ENCODE results near the gene CHST1. TPM values are rescaled to one million over a fixed set of nuclear protein-coding genes. Genes with fewer than 3 reads are reported as not detected.

CHST1 gene, protein sequence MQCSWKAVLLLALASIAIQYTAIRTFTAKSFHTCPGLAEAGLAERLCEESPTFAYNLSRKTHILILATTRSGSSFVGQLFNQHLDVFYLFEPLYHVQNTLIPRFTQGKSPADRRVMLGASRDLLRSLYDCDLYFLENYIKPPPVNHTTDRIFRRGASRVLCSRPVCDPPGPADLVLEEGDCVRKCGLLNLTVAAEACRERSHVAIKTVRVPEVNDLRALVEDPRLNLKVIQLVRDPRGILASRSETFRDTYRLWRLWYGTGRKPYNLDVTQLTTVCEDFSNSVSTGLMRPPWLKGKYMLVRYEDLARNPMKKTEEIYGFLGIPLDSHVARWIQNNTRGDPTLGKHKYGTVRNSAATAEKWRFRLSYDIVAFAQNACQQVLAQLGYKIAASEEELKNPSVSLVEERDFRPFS
- 3.2 TPM for total RNA-seq
- long read RNA-seq, transcript CHST1-201 (4 exons, 2,718 nt) = major isoform, 6 of 8 reads
- long read RNA-seq, partial matches to known transcripts = 1 of 8 reads
- long read RNA-seq, other reads (novel, unspliced or antisense) = 0 of 8 reads

GRCh38 chr11:45665206-45665932 lies at the start of gene CHST1:
Gene CHST1 (minus strand): TSS chr11:45665622. CDS start chr11:45650923, 14,699 bp downstream.
- ATAC-seq (peak; percentile 86), DNase-seq (ENCODE audit: missing footprints) (peak; percentile 76)
- intact Hi-C loops (cut with DNase I) = loop anchor here (2.0 to 10.0 kb wide), 3 partner anchors 59 to 179 kb away; partner anchors contain the start of gene CRY2

- ATAC-seq (no peak), DNase-seq (ENCODE audit: missing footprints) (no peak)
- intact Hi-C loops (cut with DNase I) = no loop called here
Measured at GRCh38 chr11:45713573-45713972, 48.2 kb upstream of the CHST1 start.

- DNase-seq (ENCODE audit: missing footprints) (no peak), ATAC-seq (no peak)
- intact Hi-C loops (cut with DNase I) = no loop called here
Measured at GRCh38 chr11:45710561-45710960, 45.1 kb upstream of the CHST1 start.

DNA sequence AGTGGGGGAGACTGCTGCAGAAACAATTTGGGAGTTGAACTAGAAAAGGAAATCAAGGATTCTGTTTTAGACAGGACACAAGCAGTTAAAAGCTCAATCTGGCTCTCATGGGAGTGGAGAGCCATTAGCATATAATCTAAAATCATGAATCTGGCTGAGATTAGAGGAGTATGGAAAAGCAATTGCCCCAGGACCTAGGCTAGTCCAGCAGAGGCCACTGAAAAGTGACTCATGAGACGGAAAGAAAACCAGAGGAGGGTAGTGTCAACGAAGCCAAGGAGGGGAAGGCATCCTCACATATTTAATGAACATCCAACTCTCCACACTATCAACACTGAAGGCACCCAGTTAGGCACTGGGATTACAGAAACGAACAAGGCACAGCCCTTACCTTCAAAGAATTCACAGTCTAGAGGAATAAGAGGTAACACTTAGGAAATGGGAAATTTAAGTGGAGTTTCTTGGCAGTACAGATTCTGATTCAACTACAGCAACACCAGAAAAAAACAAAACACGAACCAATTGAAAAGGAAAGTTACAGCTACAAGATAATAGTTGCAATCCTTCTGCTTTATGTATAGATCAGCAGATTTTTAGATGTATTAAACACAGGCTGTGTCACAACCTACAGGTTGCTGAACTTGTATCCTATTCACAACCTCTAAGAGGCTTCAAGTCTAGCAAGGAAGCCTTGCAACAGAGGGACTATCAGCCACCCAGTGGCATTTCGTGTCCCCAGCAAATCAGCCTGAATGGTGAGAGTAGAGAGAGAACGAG lies 43.7 kb upstream of the CHST1 start:
- no peak for DNase-seq (ENCODE audit: missing footprints)
- ATAC-seq = no peak
- intact Hi-C loops (cut with DNase I) = no loop called here

DNA sequence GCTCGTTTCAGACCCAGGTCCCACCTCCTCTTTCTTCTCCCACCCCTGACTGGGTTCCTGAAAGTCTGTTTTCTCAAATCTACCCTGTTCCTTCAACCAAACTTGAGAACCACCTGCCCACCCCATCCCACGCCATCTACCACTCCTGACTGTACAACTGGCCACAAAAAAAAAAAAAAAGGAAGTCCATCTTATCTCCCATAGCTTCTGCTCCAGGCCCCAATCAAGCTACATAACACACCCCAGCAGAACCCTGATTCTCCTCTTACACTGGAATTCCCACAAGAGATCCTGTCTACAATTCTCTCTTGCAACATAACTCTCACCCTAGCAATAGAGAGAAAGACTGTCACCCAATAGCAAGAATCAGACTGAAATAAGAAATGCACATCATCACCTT lies 39.2 kb upstream of the CHST1 start:
- intact Hi-C loops (cut with DNase I) = no loop called here
- DNase-seq (ENCODE audit: missing footprints) (no peak), ATAC-seq (no peak)

- no peak for DNase-seq (ENCODE audit: missing footprints)
- intact Hi-C loops (cut with DNase I) = no loop called here
- ATAC-seq = no peak
Measured at GRCh38 chr11:45704133-45704532, 38.7 kb upstream of the CHST1 start.

- ATAC-seq (no peak), DNase-seq (ENCODE audit: missing footprints) (no peak)
- intact Hi-C loops (cut with DNase I) = no loop called here
Measured at GRCh38 chr11:45702511-45702910, 37.1 kb upstream of the CHST1 start.

DNA sequence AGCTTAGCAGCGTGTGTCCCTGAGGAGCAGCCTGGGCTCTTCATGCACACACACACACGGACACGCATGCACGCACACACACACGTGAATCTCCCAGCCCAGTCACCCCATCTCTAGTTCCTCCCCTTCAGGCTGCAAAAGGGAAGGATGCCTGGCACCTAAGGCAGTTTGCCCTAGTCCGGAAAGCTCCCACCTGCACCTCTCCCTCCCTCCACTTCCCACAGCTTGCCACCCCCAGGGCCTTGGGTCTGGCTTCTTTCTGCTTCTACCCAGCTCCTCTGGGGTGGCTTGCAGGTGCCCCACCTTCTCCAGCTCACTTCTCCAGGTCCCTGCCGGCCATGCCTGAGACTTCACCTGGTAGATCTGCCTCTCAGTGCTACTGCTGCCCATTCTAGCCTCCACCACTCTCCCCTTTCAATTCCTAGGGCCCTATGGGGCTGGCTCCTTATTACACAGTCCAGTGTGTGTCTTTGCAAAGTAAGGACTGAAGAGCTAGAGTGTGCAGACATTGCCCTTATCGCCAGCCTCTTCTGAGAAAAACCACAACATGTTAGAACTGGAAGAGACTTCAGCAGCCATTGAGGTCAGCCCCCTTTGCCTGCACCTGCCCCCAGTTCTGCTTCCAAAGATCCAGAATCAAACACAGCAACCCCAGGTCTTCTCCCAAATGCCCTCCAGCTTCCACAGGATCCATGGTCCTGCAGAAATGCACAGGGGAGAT lies 33.5 kb upstream of the CHST1 start:
- DNase-seq (ENCODE audit: missing footprints) (no peak), ATAC-seq (no peak)
- intact Hi-C loops (cut with DNase I) = no loop called here

GRCh38 chr11:45692808-45693453 lies 27.5 kb upstream of the CHST1 start:
- intact Hi-C loops (cut with DNase I) = no loop called here
- no peak for DNase-seq (ENCODE audit: missing footprints)
- no peak for ATAC-seq

- ATAC-seq = no peak
- intact Hi-C loops (cut with DNase I) = no loop called here
- no peak for DNase-seq (ENCODE audit: missing footprints)
Measured at GRCh38 chr11:45688472-45689033, 23.1 kb upstream of the CHST1 start.

GRCh38 chr11:45687836-45688235 lies 22.4 kb upstream of the CHST1 start:
- intact Hi-C loops (cut with DNase I) = no loop called here
- no peak for ATAC-seq

DNA sequence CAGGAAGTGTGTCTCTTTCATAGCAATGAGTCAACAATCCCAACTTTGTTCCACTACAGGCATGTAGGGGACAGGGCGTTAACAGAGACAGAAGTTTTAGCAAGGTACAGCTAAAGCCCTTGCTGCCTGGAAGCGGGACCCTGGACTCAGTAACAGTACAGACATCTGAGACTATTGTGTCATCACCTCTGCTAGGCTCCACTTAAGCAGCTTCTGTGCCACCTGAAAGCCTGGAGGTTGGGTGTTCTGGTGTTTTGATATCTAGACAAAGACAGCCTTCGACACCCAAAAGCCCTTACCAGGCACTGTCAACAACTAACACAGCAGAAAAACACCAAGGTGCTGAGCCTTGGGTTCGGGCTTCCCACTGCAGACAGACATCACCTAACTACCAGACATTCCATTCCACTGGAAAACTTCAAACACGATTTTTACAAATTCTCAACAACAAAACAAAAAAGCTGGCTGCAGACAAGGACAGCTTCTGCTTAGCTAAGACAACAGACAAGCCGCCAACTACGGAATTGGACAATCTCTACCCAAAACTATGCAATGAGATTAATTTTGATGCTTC lies 20.6 kb upstream of the CHST1 start:
- intact Hi-C loops (cut with DNase I) = no loop called here
- DNase-seq (ENCODE audit: missing footprints) (no peak), ATAC-seq (no peak)

More at GRCh38 chr11:45687836-45688235, 22.4 kb upstream of the CHST1 start:
- DNase-seq (ENCODE audit: missing footprints) = no peak

GRCh38 chr11:45684440-45684839 lies 19.0 kb upstream of the CHST1 start:
- DNase-seq (ENCODE audit: missing footprints) (no peak), ATAC-seq (no peak)
- intact Hi-C loops (cut with DNase I) = no loop called here

DNA sequence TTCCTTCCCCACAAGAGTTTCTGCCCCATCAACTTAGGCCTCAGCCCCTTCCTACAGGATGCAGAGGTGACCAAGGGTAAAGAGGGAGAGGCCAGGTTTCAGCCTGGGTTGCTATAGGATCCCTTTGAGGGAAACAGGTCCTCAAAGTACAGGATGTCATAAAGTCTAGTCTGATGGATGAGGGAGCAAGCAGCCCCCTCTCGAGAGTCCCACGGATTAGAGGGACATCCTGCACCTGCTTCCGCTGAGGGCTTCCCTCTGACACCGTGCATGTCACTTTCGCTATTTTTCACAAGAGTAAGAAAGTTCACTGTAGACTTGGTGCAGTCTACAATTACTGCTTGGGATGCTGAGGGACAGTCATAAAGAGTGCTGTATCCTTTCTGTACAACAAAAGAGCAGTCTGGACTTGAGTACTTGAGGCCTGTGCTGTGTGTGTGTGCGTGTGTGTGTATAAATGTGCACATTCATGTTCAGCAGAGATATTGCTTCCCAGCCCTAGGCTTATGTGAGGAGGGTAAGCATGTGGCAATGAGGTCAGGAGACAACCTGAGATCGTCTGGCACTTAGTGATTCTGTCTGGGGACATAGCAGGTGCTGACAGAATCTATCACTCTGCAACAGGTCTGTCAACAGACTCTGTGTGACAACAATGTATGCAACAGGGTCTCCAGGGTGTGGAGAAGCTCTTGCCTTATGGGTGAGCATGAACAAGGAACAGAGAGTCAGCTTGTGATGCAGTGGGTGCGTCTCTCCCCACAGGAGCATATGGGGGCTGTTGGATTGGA lies 18.0 kb upstream of the CHST1 start:
- ATAC-seq = no peak
- intact Hi-C loops (cut with DNase I) = no loop called here
- DNase-seq (ENCODE audit: missing footprints) = no peak

GRCh38 chr11:45679806-45680205 lies 14.4 kb upstream of the CHST1 start:
- intact Hi-C loops (cut with DNase I) = no loop called here
- ATAC-seq (no peak), DNase-seq (ENCODE audit: missing footprints) (no peak)

- no peak for DNase-seq (ENCODE audit: missing footprints)
- intact Hi-C loops (cut with DNase I) = no loop called here
- no peak for ATAC-seq
Measured at GRCh38 chr11:45678976-45679375, 13.6 kb upstream of the CHST1 start.
